Thoracic aorta (tissue), 2 donors: Measurements from ENCODE around the gene MATN4. TPM values are rescaled to one million over a fixed set of nuclear protein-coding genes. Genes with fewer than 3 reads are reported as not detected.

ENCODE experiments used
- ATAC-seq: fragments of 150-250 bp; one replicate; pipeline ENCODE4 v1.8.0; 2017; ENCODE audit warnings: low read depth; ENCODE audit not compliant: insufficient number of reproducible peaks, low FRiP score
- DNase-seq: peaks from one replicate; pipeline ENCODE4 v3.0.0-alpha.2; 2020; ENCODE audit warnings: low spot score
- H3K27ac ChIP-seq, 2 donors: fragments of 200-600 bp; sonication (generic); 1 replicate in 1 of 2; 2 replicates in 1 of 2; pipeline ENCODE4 v1.5.1; 2016; ENCODE audit warnings: mild to moderate bottlenecking in 2 of 2, moderate library complexity in 2 of 2
- H3K27me3 ChIP-seq: fragments of 200-600 bp; sonication (generic); replicated peaks from 2 replicates; pipeline ENCODE4 v1.6.0; 2016; ENCODE audit warnings: mild to moderate bottlenecking; ENCODE audit not compliant: insufficient read depth
- H3K36me3 ChIP-seq: fragments of 200-600 bp; sonication (generic); one replicate; pipeline ENCODE4 v1.5.1; 2016
- H3K4me1 ChIP-seq, 2 donors: fragments of 200-600 bp; sonication (generic); 1 replicate in 1 of 2; 2 replicates in 1 of 2; pipeline versions ENCODE4 v1.5.1 to v1.6.0; 2016; ENCODE audit warnings: low read depth in 2 of 2, mild to moderate bottlenecking in 1 of 2; ENCODE audit not compliant: control insufficient read depth in 1 of 2
- H3K4me3 ChIP-seq: fragments of 200-600 bp; sonication (generic); 2 replicates; pipeline ENCODE4 v1.5.1; 2016; ENCODE audit warnings: mild to moderate bottlenecking
- H3K9me3 ChIP-seq: fragments of 200-600 bp; sonication (generic); 2 replicates; pipeline ENCODE4 v1.5.1; 2016
- total RNA-seq, 2 donors: library from RNA; depleted of rRNA; stranded (reverse); fragments of >200 nt; gene quantifications; one replicate each; pipeline versions ENCODE4 v1.1.0 to v1.2.3, GENCODE V29; 2016
- TF ChIP-seq, protein P1 (sequence below): fragments of 200-600 bp; sonication (generic); IDR thresholded peaks from one replicate; pipeline ENCODE4 v1.5.1; 2019; ENCODE audit warnings: antibody characterized with exemption

MATN4 gene
- total RNA-seq, 2 donors from 2014 or later, result 0.27 TPM; not detected in 1

DNA sequence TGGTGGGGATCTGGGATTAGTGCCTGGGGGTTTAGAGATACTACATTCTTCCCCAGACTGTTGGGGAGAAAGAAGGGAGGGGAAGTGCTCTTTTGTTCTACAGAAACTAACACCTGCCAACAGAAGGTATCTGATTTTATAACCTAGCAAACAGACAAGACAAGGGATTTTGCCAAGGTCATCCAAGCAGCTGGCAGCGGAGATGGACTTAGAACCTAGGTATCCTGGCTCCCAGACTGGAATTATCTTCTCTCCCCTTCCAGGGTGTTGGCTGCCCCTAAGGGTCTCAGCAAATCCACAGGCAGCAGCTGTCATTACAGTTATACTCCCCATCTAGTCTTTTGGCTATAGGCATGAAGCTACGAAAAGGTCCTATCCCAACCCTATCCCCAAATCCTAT is 31.7 kb upstream of the MATN4 start:
- peak overlapping the region; percentile 93 to 94 for H3K27ac ChIP-seq
- peaks cover 62 to 93% of the 10 kb centered on the region in 2 donors for H3K4me1 ChIP-seq

DNA sequence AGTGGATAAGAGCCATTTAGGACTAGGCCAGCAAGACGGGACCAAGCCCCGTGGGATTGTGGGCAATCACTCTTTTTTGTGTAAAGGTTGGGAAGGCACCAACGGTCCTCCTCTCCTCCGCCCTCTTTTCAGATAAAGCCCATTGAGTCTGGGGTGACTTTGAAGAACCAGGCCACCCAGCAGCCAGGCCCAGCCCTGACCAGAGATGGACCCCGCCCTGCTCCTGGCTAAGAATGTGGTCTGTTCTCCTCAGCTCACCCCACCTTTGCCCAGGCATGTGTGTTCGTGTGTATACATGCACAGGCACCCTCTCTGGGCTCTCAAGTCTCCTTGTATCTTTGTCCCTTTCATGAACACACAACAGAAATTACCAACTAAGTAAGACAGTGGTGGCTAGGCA is 31.0 kb upstream of the MATN4 start:
- Histone ChIP-seq H3K9me3 (no peaks in the 10 kb centered on the region), H3K27me3 (no peaks in the 10 kb centered on the region), H3K27ac (peak overlapping the region; percentile 93 to 94), H3K36me3 (peaks cover 4% of the 10 kb centered on the region), H3K4me3 (no peak overlapping the region), H3K4me1 (peaks cover 58 to 87% of the 10 kb centered on the region in 2 donors)
- DNase-seq (no peak), ATAC-seq (no peak)
- TF ChIP-seq, protein P1, sequence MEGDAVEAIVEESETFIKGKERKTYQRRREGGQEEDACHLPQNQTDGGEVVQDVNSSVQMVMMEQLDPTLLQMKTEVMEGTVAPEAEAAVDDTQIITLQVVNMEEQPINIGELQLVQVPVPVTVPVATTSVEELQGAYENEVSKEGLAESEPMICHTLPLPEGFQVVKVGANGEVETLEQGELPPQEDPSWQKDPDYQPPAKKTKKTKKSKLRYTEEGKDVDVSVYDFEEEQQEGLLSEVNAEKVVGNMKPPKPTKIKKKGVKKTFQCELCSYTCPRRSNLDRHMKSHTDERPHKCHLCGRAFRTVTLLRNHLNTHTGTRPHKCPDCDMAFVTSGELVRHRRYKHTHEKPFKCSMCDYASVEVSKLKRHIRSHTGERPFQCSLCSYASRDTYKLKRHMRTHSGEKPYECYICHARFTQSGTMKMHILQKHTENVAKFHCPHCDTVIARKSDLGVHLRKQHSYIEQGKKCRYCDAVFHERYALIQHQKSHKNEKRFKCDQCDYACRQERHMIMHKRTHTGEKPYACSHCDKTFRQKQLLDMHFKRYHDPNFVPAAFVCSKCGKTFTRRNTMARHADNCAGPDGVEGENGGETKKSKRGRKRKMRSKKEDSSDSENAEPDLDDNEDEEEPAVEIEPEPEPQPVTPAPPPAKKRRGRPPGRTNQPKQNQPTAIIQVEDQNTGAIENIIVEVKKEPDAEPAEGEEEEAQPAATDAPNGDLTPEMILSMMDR, result no peak

More for the DNA sequence above, 31.7 kb upstream of the MATN4 start:
- TF ChIP-seq, protein P1, result no peak
- ATAC-seq (no peak), DNase-seq (no peak)
- Histone ChIP-seq H3K4me3 (no peak overlapping the region), H3K27me3 (no peaks in the 10 kb centered on the region), H3K9me3 (no peaks in the 10 kb centered on the region), H3K36me3 (peaks cover 4% of the 10 kb centered on the region)

DNA sequence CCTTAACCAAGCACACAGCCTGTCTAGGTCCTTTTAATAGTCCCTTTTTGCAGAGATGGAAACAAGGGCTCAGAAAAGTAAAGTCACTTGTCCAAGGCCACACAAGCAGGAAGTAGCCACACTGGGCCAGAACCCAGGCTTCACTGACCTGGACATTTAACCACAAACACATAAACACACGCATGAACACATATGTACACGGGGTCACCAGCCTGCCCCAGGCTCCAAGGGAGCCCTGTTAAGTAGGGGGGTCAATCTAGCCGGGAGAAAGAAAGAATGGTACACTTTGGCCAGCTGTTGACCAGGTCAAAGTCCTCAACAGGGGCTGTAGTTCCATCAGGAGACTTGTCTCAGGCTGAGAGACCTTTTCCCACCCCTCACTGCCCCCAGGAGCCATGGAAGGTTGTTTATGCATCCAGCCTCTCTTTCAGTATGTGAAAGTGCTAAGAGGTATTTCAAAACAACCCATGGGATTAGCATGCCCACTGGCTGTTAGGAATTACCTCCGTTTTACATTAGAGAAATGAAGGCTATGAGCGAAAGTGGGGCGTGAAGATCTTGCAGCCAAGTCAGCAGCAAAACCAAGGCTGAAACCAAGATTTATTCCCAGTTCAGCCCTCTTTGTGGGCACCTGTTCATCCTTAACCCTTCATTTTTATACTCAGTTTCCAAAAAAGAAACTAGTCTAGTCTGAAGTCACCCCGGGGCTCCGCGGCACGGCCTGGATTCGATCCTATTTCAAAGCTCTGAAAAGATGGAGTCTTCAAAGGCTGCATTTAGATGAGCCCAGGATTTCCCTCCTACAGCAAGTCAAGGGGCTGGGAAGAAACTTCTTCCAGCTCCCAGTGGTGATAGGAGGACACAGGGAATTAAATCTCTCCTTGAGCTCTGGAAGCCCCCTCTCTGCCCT is 30.3 kb upstream of the MATN4 start:
- Histone ChIP-seq H3K9me3 (no peaks in the 10 kb centered on the region), H3K27me3 (no peaks in the 10 kb centered on the region), H3K4me1 (peaks cover 52 to 79% of the 10 kb centered on the region in 2 donors), H3K27ac (peak overlapping the region; percentile 93 to 94), H3K4me3 (peak overlapping the region; percentile 47), H3K36me3 (peaks cover 7% of the 10 kb centered on the region)
- no peak for ATAC-seq
- TF ChIP-seq, protein P1, result no peak
- DNase-seq, result no peak

DNA sequence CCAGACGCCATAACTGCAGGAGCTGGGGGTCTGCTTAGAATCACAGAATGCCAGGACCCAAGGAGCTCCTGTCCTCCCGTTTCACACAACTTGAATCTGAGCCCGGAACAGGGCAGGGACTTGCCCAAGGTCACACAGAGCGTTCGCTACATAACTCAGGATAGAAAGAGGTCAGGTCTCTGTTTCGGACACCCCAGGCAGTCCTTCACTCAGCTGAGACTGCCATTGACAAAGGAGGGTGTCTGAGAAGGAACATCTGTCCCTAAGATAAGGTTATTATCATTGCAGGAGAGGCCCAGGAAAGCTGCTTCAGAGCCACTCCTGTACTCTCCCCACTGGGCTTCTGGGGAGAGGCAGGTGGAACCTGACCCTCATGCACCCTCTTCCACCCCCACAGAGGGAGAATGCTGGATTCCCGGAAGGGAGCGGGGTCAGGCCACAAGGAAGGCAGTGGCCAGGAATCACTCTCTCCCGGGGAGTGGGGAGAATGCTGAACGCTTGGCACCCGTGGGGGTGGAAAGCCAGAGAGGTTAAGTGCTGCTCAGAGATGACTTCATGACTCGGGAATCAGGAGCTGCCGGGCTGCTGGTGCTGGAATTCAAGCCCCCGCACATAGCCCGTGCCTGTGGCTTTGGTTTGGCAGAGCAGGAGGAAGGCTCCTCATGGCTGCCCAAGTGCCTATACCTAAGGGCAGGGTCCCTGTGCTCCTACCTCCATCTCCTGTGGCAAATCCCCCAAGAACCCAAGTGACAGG is 29.4 kb upstream of the MATN4 start:
- Histone ChIP-seq H3K4me3 (peak overlapping the region; percentile 47), H3K4me1 (peaks cover 44 to 71% of the 10 kb centered on the region in 2 donors), H3K27ac (peak overlapping the region; percentile 93 to 94), H3K27me3 (no peaks in the 10 kb centered on the region), H3K9me3 (no peaks in the 10 kb centered on the region), H3K36me3 (peaks cover 14% of the 10 kb centered on the region)
- TF ChIP-seq, protein P1, result no peak
- ATAC-seq (peak; percentile 25), DNase-seq (peak; percentile 49)
